Mesodermal cell (in vitro differentiated cells): ENCODE results near the gene RWDD3.

Experiments
- H3K27ac ChIP-seq: 2 replicates; pipeline ENCODE4 v1.7.0; 2013; ENCODE audit warnings: mild to moderate bottlenecking, low read depth, low read length, moderate library complexity; ENCODE audit not compliant: severe bottlenecking
- H3K36me3 ChIP-seq: 2 replicates; pipeline ENCODE4 v1.7.1; 2013; ENCODE audit warnings: mild to moderate bottlenecking, low read length, moderate library complexity; ENCODE audit not compliant: control insufficient read depth, insufficient read depth
- H3K4me1 ChIP-seq: one replicate; pipeline ENCODE4 v1.7.1; 2013; ENCODE audit warnings: mild to moderate bottlenecking, low read length; ENCODE audit not compliant: insufficient read depth, control insufficient read depth, poor library complexity, severe bottlenecking
- H3K4me3 ChIP-seq: 2 replicates; pipeline ENCODE4 v1.7.0; 2013; ENCODE audit warnings: low read length, control low read depth, mild to moderate bottlenecking; ENCODE audit not compliant: insufficient read depth, poor library complexity, severe bottlenecking; ENCODE audit errors: extremely low read depth
- H3K9me3 ChIP-seq: 2 replicates; pipeline ENCODE4 v1.7.1; 2013; ENCODE audit warnings: mild to moderate bottlenecking, low read length, moderate library complexity; ENCODE audit not compliant: control insufficient read depth
- WGBS, 2 experiments: methylation state at CpG; one replicate each; pipeline ENCODE4 v1.1.5; 2013; ENCODE audit warnings: missing lambda C conversion rate in 2 of 2; ENCODE audit not compliant: insufficient coverage in 2 of 2; 5-methylcytosine and 5-hydroxymethylcytosine counted together

Gene RWDD3

DNA sequence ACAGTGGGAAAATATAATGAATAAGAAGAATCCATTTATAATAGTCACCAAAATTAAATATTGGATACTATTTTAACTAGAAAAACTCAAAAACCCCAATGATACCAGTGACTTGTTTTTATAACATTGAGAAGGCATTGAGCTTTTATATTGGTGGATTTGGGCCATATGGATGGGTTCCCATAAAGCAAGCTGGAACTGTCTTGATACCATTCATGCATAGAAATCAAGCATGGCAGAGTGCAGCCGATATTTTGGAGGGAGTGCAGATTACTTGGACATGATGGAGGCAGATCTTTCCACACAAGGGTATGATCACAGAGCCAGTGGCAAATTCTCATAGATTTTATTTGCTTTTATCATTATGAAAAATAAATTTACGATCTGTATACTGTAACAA is 3.8 kb upstream of the RWDD3 start:
- peaks cover 9% of the 10 kb centered on the region for H3K4me1 ChIP-seq
- no peak overlapping the region for H3K27ac ChIP-seq
- no peaks in the 10 kb centered on the region for H3K9me3 ChIP-seq
- H3K36me3 ChIP-seq, result no peaks in the 10 kb centered on the region
- H3K4me3 ChIP-seq, result no peak overlapping the region
- WGBS, 2 experiments, result 100% methylated on average over 1 of the region's 2 CpGs

DNA sequence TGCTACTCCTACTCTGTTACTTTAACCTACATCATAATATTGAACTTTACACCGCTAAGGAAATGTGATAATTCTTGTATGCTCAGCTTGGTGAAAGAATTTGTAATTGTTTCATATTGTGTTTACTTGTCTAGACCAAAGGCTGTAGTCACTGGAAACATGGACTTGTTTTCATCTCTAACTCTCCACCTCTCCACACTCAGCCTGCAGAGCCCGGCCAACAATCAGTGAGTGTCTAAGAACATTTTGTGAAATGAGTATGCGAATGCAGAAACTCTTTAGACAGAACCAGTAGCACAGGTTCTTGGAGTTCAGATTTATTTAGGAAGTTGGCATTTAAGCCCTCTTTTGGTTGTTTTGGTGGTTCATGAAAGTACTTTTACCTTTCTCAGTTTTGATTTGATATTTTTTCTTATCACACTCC is 3.2 kb upstream of the RWDD3 start:
- Histone ChIP-seq H3K36me3 (no peaks in the 10 kb centered on the region), H3K4me1 (peaks cover 9% of the 10 kb centered on the region), H3K27ac (no peak overlapping the region), H3K9me3 (no peaks in the 10 kb centered on the region), H3K4me3 (no peak overlapping the region)
- 100% methylated on average over 1 of the region's 3 CpGs; no CpG with 5 or more reads in 1 of the 2 experiments for WGBS, 2 experiments

DNA sequence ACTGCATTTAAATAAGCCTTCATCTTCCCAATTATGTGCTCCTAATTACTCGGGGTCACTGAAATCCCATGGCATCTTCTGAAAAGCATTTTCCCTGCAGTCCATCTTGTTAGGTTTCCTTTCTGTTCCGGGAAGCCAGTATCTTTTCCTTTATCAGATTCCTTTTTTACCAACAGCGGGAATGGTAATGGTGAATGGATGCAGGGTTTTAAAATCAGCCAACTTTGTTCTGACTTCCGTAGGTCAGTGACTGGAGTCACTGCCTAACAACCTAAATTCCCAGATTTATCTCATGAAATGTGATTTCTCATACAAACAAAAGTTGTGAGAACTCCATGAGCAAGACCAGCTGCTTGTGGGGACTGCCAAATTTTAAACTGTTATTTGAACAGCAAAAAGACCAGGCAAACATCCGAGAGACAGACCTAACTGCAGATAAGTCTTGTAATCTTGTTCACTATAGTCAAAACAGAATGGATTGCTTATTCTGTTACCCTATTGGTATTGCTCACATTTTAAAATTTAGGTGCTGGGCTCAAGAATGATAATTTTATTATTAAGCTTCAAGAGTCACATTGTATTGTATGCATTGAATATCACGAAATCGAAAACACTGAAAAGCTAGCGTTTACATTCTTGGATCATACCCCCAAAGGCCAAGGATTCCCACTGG is 1.2 kb upstream of the RWDD3 start:
- peaks cover 17% of the 10 kb centered on the region for H3K4me1 ChIP-seq

DNA sequence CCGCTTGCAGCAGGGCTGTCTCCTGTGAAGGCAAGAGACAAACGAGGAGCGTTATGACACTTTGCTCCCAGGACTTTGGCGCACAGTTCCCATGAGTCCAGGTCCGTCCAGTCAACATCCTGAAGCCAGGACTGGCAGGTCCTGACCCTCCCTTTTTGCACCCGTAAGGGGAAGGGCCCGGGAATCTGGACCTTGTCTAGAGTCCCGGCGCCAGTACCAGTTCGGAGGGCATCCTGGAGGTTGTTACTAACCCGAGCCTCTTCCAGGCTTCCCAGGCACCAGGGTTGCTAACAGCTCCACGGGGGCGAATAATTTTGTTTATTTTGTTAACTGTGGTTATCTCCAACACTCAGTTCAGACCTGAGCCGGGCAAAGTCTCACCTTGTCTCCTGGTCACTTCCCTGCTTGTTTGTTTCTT is 682 bp upstream of the RWDD3 start:
- Histone ChIP-seq H3K36me3 (peaks cover 9% of the 10 kb centered on the region), H3K4me1 (peaks cover 17% of the 10 kb centered on the region), H3K4me3 (peak overlapping the region; percentile 74), H3K27ac (peak overlapping the region; percentile 78), H3K9me3 (no peaks in the 10 kb centered on the region)
- WGBS, 2 experiments, result 47 to 62% methylated on average over 12 to 14 of the region's 14 CpGs

More for the DNA sequence above, 1.2 kb upstream of the RWDD3 start:
- H3K27ac ChIP-seq, result peak overlapping the region; percentile 78
- WGBS, 2 experiments, result 67 to 82% methylated on average over 4 to 5 of the region's 8 CpGs
- no peaks in the 10 kb centered on the region for H3K9me3 ChIP-seq
- H3K36me3 ChIP-seq, result peaks cover 3% of the 10 kb centered on the region
- H3K4me3 ChIP-seq, result peak overlapping the region; percentile 74

DNA sequence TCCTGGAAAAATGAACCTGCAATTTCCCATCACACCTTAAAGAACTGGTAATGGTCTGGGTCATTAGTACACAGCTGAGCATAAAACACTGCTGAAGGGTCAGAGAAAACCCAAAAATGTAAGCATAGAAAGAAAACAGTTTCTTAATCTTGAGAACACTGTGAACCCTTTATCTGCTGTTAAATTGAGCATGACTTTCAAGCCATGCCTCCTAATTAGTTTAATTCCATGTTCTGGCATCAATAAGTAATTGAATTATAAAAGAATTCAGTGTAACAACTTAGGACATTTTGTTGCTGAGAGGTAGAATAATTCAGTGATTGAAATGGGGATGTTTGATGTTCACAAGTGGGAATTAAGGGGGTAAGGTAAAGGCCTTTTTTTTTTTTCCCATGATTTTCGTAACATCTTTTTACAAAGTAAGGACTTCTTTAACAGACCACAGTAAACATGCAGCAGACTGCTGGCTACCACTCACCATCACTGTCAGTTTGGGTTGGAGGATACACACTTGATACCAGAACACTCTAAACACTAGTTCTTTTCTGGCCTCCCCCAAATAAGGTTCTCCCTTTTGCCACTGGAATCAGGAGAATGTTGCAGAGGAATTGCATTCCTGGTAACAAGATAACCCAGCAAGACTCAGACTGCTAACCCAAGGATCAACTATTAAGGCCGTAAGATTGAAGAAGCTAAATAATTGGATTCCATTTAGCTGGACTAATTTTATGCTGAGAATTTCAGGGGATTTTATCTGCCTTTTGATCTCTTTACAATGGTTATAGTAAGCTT is 3.0 kb downstream of the RWDD3 start:
- Histone ChIP-seq H3K4me1 (peaks cover 17% of the 10 kb centered on the region), H3K27ac (no peak overlapping the region), H3K36me3 (peaks cover 36% of the 10 kb centered on the region), H3K4me3 (no peak overlapping the region), H3K9me3 (peaks cover 4% of the 10 kb centered on the region)
- WGBS, 2 experiments, result no CpG with 5 or more reads among the region's 2 CpGs

DNA sequence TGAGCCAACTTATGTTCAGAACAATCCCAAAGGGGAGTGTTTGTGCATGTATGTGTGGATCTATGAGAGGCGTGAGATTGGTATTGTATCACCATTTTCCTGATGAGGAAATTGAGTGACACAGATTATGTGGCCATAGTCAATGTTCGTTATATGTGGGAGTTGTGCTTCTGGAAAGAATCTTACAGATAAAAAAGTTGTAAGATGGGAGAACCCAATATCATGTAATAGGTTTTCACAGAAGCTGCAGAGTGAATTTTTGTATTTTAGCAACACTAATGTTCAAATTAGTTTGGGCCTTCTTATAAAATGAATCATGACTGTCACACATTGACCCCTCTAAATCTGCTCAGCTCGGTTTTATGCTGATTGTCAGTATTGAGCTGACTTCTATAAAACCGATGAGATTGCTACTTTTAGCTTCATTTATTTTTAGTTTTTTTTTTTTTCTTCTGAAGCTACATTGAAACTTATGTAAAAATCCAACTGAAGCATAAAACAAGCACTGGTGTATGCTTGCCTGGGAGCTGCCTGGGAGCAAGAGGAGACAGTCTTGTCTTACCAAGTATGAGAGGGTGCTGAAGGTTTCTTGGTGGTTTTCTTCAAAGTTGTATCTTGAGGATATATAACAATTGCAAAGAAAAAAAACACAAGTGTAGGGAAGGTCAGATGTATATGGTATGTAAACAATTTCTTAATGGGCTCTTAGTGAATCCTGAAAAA is 4.1 kb downstream of the RWDD3 start:
- Histone ChIP-seq H3K4me1 (peaks cover 12% of the 10 kb centered on the region), H3K36me3 (peaks cover 43% of the 10 kb centered on the region), H3K9me3 (peaks cover 4% of the 10 kb centered on the region), H3K4me3 (no peak overlapping the region), H3K27ac (no peak overlapping the region)
- WGBS, 2 experiments, result 65 to 69% methylated on average over 2 of the region's 4 CpGs

DNA sequence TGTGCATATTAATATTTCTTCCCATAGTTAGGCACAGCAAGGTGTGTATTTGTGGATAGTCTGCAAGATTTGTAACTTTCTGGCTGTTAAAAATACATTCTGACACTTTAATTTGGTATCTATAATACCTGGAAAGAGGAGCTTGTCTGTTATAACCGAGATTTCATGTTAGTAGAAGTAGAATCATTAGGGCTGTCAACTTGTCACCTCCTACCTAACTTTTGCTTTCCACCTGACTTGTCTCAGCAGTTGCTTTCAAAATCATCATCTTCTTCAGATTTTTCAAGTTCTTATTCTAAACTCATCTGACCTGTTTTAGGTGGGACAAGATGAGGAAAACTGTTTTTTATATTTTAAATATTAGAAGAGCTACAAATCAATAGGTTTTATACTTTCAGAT is 11.0 kb downstream of the RWDD3 start:
- WGBS, 2 experiments, result no CpG with 5 or more reads among the region's 1 CpG
- H3K4me3 ChIP-seq, result no peak overlapping the region
- peaks cover 4% of the 10 kb centered on the region for H3K9me3 ChIP-seq
- H3K27ac ChIP-seq, result no peak overlapping the region
- H3K4me1 ChIP-seq, result no peaks in the 10 kb centered on the region
- H3K36me3 ChIP-seq, result peaks cover 55% of the 10 kb centered on the region

DNA sequence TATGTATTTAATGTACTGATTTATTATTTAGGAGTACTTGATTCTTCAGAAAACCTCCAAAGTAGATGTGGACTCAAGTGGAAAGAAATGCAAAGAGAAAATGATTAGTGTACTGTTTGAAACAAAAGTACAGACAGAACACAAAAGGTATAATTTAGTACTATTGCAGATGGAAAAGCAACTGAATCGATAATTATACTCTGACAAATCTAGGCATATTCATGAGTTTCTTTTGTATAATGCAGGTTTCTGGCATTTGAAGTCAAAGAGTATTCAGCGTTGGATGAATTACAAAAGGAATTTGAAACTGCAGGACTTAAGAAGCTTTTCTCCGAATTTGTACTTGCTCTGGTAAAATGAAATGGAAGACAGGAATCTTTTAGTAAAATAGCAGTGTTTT is 12.5 kb downstream of the RWDD3 start:
- Histone ChIP-seq H3K9me3 (no peaks in the 10 kb centered on the region), H3K36me3 (peaks cover 40% of the 10 kb centered on the region), H3K27ac (no peak overlapping the region), H3K4me1 (no peaks in the 10 kb centered on the region), H3K4me3 (no peak overlapping the region)
- WGBS, 2 experiments, result 83 to 87% methylated on average over 2 to 3 of the region's 3 CpGs

DNA sequence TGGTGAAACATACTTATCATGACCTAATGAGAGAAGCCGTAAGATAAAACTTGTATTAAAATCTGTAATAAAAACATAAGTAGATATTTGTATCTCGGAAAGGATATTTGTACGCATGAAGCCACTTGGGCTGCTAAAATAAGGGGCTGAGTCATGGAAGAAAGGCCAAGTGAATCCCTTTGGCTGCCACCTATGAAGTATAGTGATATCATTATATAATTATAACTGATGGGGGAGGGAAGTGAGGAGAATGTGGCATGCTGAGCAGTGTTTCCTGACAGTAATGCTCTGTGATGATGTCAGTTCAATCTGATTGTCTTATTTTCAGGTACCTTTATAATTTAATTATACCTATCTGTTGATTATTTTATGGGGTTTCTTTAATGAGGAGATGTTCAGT is 13.6 kb downstream of the RWDD3 start:
- Histone ChIP-seq H3K9me3 (no peaks in the 10 kb centered on the region), H3K4me3 (no peak overlapping the region), H3K36me3 (peaks cover 38% of the 10 kb centered on the region), H3K27ac (no peak overlapping the region), H3K4me1 (no peaks in the 10 kb centered on the region)
- no CpG with 5 or more reads among the region's 3 CpGs for WGBS, 2 experiments

DNA sequence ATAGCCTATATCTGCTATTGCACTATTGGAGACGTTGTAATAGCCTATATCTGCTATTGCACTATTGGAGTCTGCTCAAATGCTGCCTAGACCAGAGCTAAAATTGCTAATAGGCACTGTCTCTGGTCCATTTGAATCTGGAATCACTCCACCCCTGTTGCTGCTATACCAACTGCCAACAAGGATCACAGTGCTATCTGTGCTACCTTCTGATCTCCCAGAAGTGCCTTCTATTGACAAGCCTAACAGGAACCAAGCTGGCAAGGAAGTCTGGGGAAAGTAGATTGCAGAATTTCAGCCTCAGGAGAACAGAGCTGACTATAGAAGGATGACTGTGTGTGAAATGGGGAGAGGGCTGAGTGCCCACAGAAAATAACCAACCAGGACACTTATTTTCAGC is 15.9 kb downstream of the RWDD3 start:
- Histone ChIP-seq H3K36me3 (peaks cover 34% of the 10 kb centered on the region), H3K9me3 (no peaks in the 10 kb centered on the region), H3K27ac (peak overlapping the region; percentile 13), H3K4me1 (no peaks in the 10 kb centered on the region), H3K4me3 (no peak overlapping the region)
- WGBS, 2 experiments, result 86% methylated on average over 1 of the region's 1 CpG; no CpG with 5 or more reads in 1 of the 2 experiments
